GM18517 (cell line): ENCODE measurements around the gene MRGPRG.

Experiments used
- ATAC-seq: cut with Tn5 transposase; IDR thresholded peaks from one replicate; pipeline ENCODE4 v1.9.1; 2021; ENCODE audit warnings: mild to moderate bottlenecking, moderate library complexity; ENCODE audit not compliant: unreplicated experiment

MRGPRG gene

DNA sequence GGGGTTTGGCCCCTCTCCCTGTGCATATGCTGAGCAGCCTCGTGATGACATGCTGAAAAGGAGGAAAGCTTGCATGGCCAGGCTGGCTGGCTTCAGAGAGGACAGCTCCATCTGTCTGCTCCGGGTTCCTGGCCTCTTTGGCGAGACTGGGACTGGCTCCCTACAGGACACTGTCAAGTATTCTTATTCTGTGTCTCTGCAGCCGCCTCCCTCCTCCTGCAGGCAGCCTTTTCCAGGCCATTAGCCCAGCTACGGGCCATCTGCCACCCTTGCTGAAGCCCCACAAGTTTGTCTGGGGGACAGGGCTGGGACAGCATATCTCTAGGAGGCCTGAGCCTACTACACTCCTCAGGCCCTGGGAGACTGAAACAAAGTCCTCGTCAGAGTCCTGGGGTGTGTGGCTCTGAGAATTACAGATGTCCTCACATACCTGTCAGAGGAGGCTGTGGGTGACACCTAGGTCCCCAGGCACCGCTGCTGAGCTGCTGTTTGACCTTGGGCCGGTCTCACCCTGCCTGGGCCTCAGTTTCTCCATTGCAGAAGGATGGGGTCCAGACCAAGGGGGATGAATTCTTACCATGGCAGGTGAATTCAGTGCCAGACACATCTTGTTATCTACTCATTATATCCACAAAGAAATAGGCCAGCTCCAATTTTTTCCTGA is 11.0 kb downstream of the MRGPRG start:
- no peak for ATAC-seq

DNA sequence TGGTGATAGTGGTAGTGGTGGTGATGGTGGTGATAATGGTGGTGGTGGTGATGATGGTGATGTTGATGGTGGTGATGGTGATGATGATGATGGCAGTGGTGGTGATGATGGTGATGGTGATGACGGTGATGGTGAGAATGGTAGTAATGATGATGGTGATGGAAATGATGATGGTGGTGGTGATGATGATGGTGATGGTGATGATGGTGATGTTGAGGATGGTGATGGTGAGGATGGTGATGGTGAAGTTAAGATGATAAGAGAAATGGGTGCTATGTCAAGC is 11.8 kb downstream of the MRGPRG start:
- ATAC-seq: no peak

DNA sequence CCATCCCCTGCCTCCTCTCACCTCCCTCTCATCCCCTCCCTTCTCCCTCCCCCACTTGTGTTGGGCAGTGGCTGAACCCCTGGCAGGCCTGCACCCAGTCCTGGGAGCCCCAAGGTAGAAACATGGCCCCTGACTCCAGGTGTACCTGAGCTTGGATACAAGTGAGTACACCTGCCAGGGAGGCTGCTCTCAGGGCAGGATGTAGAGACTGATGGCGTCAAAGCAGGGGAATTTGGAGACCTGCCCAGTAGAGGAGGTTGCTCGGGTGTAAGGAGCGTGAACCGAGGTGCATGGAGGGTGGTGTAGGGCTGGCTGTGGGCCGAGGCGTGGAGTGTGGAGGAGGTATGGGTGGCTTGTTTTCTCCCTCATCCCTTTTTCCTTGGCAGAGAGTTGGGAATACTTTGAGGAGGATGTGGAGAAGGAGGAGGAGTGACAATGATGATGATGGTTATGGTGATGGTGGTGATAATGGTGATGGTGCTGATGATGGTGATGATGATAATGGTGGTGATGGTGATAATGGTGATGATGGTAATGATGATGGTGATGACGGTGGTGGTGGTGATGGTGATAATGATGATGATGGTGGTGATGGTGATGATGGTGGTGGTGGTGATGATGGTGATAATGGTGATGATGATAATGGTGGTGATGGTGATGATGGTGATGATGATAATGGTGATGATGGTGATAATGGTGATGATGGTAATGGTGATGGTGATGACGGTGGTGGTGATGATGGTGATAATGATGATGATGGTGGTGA is 12.3 kb downstream of the MRGPRG start:
- no peak for ATAC-seq

DNA sequence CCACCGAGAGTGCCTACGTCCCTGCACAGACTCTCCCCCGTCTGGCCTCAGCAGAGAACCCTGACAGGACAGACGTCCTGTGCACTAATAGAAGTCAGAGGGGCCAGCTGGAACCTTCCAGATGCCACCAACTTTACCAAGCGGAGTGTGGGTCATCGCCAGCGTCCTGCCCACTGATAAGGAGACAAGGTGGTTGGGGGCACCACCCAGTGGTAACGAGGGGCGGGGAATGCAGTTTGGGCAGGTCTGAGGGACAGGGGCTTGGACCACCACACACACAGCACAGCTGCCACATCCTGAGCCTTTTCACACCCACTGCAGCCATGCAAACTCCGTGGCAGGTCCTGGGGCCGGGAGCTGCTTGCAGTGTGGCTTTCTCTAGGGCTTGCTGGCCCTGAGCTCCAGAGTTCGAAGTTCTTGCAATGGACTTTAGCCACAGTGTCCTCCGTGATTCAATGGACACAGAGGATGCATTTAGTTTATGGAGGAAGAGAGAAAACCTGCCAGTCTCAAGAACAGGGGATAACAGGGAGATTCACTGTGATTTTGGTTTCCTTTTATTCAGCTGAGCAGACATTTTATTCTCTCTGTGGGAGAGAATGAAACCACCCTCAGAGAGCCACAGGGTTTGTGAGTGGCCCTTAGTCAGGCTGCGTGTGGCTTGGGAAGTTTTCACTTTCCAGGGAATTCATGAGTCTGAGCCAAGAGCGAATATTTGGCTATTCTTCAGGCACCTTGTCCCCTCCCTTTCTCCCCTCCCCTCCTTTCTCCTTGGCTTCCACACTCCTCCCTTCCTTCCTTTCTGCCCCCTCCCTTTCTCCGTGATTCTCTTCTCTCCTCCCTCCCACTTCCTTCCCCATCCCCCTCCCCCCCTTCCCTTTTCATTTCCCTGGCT is 13.1 kb downstream of the MRGPRG start:
- ATAC-seq: no peak

DNA sequence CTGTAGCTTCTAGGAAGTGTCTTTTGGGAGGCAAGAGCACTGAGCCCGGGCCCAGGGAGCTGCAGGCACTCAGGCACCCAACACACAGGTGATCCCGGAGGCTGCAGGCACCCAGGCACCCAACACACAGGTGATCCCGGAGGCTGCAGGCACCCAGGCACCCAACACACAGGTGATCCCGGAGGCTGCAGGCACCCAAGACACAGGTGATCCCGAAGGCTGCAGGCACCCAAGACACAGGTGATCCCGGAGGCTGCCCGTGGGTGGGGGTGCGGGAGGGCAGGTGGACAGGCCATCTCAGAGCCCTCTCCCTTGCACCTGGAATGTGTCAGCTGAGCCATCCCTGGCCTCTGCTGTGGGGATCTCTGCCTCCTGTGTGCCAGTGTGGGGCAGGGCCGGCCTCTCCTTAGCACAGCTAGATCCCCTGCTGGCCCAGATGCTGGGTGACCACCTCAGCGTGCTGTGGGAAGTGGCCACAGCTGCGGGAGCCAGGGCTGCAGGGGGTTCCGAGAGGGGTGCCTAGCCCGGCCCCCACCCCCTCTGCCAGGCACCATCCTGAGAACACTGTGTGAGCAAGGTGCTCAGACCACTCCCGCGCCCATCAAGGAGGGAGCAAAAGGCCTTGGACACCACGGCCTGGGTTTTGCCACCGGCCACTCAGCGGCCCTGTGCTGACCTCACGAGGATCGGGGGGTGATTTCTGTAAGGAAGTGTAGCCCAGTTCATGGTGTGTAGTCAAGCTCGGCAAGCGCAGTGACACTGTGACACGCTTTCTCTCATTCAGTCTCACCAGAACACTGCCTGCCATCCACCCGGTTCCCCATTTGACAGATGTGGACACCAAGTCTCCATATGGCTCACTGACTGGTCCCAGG is 14.2 kb downstream of the MRGPRG start:
- no peak for ATAC-seq

DNA sequence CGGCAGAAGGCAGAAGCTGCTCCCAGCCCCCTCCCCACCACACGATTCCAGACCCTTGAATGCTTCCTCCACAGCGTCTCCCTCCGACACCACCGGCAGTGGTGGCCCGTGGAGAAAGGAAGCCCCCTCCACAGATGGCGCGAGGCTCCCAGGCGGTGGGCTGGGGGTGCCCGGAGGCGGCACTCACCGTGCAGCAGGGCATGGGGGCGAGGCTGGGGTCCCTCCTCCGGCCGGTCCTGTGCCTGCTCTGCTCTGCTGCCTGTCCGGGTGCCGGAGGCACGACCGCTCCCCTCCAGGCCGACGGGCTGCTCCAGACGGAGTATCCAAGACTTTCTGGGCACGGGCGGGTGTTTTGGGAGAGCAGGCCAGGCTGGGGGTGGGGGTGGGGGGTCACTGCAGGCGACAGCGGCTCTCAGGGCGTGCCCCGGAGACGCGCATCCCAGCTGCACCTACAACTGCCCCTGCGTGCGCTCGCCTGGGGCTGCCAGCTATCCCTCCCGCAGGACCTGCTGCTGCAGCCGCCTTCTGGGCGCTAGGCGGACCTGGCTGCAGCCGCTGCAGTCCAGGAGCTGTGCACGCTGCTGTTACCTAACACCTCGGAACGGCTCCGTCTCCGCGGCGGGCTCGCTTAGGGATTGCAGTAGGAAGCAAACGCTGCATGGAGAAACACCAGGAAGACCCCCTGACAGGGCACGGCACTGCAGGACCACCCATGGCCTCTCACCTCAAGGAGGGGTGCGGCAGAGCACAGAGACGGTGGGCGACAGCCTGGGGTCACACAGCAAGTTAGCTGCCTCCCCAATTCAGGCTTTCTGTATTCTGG is 15.2 kb downstream of the MRGPRG start:
- no peak for ATAC-seq

DNA sequence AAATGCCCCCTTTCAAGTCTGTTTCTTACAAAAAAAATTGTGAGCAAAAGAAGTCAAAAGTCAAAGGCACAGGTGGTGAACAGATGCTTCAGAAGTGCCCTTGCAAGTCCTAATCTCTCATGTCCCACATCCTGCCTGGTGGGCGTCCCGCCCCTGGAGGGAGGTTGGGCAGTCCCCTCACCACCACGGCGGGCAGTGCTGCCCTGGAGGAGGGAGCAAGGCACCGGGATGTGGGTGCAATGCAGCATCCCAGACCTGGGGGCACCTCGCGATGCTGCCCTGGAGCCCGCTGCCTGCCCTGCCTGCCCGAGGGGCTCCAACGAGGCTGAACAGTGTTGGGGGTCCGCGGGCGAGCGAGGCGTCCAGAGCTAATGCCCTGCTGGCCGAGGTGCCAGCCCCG is 15.9 kb downstream of the MRGPRG start:
- ATAC-seq: no peak

DNA sequence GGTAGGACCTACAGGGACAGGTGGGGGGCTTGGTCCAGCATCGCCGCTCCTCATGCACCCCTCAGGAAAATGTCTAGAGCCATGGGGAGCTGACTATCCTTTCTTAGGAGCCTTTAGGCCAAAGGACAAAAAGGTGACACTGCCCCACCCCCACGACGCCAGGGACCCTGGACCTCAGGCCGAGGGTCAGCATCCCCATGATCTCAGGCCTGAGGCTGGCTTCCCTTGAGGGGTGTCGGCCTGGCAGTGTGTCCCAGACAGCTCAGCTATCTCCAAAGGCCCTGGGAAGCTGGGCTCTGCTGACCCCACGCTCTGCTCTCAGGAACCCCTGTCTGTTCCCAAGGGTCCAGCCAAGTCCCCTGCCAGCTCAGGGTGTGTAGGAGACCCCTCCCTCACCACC is 16.3 kb downstream of the MRGPRG start:
- no peak for ATAC-seq

DNA sequence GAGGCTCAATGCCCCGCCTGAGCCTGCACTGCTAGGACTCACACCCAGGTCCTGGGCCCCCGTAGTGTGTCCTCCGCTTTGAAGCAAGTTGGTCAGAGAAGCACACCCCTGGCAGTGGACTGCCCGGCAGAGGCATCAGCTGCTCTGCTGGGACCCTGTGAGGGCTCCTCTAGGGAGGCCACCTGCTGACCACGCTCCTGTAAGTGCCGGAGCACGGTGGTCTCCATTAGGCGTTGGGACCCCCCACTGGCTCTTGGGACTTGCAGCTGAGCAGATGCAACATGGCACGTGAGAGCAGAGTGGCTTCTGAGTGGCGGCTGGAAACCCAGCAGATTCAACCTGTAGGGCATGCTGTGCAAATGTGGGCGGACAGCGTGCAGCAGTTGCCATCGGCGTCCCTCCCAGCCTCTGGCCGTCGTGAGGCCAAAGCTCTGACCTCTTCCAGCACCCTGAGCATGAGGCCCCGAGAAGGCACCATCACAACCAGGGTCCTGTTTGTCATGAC is 16.9 kb downstream of the MRGPRG start:
- no peak for ATAC-seq

DNA sequence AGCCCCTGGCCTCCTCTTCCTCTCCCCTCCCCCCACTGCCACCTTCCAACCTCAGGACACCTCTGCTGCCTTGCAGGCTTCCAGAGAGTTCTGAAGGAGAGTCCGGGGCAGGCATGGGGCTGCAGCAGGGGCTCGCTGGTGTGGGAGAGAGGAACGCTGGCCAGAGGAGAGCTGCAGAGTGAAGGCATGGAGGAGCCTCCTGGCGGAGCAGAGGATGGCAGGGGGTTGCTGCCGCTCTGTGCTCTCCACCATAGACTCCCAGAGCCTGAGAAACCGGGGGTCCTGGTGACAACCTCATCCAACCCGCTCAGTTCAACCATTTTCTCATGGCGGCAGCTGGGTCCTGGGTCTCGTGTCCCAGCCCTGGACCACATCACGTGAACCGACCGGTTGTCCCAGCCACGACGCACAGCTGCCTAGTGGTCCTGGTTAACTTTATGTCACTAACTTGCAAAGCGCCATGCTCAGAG is 17.5 kb downstream of the MRGPRG start:
- no peak for ATAC-seq

DNA sequence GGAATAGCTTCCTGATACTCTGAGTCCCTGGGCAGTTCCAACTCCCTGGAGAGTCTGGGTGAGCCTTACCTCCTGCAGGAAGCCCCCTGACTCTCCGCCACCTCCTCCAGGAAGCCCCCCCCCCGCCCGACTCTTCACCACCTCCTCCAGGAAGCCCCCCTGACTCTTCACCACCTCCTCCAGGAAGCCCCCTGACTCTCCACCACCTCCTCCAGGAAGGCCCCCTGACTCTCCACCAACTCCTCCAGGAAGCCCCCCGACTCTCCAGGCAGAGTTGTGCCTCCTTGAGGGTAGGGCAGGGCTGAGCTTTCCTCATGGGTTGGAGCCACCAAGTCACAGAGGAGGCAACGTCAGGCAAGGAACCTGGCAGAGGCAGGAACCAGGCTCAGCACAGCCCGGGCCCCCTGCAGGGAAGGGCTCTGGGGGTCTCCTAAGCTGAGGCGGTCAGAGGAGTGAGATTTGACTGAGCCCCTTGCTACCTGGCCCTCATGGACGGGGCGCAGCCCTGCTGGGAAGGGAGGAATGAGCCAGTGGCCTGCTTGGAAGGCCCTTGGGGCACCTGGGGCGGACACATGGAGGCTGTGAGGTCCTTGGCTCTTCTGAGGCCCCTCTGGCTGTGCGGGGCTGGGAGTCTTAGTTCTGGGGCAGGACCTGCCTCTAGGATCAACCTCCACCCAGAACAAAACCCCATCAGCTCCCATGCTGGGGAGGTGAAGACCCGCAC is 18.1 kb downstream of the MRGPRG start:
- ATAC-seq: no peak

DNA sequence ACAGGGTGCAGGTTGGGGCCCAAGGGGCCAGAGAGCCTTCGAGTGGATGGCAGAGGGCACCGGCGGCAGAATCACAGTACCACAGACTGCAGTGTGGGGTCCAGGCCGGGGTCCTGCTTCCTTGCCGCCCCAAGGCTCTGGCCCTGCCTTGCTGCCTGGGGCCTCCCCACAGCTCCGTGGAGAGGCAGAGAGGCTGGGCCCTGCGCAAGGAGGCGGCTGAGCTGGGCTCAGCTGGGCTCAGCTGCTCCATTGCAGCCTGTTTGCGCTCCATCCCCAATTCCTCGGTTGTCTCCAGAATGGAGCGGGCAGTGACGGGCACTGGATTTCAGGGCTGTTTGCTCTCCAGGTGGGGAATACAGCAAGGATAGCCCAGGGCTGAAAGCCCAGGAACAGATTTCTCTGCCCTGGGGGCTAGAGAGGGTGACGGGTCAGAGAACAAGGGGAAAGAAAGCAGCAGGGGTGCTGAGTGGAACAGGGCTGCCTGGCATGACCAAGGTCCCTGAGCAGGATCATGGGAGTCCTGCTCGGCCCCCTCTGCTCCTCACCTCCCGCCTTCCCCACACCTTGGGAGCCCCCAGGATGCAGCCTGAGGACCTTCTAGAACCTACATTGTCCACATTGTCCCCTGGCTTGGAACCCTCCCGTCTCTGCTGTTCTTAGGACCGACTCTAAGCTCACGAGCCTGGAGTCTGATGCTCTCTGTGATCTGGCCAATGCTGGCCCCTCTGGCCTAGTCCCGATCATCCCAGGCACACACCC is 18.9 kb downstream of the MRGPRG start:
- ATAC-seq: no peak

DNA sequence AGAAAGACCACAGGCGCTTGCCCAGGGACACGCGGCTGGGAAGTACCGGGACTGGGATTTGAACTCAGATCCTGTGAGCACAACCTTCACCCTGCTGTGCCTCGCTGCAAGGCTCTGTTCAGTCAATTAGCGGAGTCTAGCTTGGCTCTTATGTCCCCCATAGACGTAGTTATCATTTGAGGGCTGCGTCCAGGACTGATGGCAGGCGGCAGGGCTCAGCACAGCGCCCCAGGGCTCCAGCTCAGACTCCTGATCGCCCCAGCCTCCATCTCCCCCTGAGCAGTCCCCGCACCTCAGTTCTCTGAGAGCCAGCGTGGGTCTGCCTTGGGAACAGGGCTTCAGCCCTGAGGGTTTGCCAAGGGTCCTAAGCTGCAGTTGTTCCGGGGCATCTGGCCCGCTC is 19.8 kb downstream of the MRGPRG start:
- ATAC-seq: no peak

DNA sequence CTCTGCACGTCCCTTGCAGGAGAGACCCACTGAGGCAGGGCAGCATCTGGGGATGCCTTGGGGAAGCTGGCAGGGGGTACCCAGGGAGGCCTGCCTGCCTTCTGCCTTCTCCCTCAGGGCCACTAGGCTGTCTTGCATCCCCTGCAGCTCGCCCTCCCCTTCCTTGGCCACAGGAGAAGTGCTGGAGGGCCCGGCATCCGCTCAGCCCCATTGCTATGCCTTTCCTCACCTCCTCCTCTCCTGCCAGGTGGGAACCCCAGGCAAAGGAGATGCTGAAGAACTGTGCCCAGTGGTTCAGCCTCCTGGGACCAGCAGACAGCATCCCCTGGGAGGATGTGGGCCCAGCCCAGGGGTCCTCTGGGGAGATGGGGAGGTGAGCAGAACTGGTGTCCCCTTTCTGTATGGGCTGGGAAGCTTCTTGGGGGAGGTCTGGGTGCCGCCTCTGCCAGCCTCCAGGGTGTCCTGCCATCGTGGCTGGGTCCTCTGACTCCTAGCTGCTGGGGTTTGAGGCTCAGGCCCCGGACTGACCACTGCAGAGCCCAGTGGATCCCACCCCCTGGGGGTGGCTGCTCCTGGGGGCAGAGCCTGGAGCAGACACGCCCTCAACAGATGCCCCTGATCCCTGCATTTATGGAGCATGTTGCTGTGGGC is 20.6 kb downstream of the MRGPRG start:
- no peak for ATAC-seq

DNA sequence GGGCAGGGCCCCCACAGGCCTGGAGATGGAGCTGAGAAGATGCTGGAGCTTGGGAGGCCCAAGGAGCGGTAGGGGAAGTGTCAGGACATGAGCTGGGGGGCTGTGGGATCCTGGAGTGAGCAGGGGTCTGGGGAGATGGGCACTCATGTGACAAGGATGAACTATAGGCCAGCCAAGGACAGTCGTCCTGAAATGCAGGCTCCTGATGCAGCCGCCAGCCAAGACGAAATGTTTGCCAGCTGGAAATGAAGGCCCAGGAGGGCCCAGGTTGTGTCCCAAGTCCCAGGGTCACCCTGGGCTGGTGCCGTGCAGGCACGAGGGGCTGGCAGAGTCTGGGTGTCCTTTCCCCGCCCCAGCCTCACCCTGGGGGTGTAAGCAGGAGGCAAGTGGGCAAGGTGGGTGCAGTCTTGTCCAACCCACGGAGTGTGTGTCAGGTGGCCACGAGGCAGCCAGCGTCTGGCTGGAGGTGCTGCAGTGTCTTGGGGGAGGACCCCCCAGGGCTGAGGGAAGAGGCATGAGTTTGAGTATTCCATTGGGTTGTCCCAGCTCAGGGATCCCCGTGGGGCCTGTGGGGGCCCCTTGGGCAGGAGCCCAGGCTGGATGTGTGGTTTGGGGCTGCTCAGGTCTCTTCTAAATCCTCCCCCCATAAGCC is 21.4 kb downstream of the MRGPRG start:
- no peak for ATAC-seq

DNA sequence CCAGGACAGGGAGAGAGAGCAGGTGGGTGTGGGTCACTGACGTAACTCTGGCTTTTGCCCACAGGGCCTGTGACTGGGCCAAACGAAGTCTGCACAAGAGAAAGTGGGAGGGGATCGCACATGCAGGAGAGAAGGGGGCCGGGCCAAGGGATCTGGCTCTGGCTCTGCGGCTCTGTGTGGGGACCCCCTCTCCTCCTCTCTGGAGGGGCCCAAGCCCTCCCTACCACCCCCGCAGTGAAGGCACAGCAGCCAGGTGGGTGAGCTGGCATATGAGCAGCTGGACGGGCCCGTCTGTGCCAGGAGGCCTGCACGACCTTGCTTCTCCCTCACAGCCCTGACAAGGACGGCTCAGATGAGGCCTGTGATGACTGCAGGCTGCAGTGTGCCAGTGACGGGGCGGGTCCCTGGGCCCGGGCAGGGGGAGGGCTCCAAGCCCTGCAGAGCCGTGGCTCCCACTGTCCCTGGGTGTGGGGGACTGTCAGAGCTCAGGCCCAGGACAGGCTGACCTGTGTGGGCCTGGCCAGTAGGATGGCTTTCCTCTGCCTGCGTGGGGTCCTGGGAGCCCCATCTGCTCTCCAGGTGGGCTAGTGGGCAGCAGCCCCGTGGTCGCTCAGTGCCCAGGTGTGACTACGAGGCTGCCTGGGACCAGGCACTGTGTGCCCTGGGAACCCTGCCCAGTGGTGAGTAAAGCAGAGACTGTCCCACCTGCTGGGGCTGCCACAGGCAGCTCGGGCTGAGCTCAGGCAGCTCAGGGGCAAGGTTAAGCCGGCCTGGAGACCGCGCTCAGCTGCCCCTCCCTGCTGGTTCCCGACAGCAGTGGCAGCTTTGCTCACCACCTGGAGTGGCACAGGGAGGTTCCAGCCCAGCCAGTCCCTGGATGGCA is 22.2 kb downstream of the MRGPRG start:
- no peak for ATAC-seq
